HL-60 (cell line): ENCODE results near the gene DDX42.
A peak's percentile ranks its signal among the peaks of the same experiment; 100 is the strongest.

Experiments used
- DNase-seq, 2 experiments: peaks; one replicate each; pipeline ENCODE4 v3.0.0-alpha.2; 2010 to 2020; ENCODE audit warnings: low read depth in 1 of 2, low spot score in 1 of 2
- H3K27ac ChIP-seq: fragments of 250-450 bp; sonication (Bioruptor Pico); replicated peaks from 2 replicates; pipeline ENCODE4 v1.5.1; 2020; ENCODE audit warnings: mild to moderate bottlenecking, moderate library complexity
- H3K27me3 ChIP-seq: fragments of 250-450 bp; sonication (Bioruptor Pico); 2 replicates; pipeline ENCODE4 v1.5.1; 2021; ENCODE audit warnings: mild to moderate bottlenecking, moderate library complexity; ENCODE audit not compliant: insufficient read depth, poor library complexity, severe bottlenecking
- H3K4me3 ChIP-seq: replicated peaks from 2 replicates; pipeline ENCODE4 v1.5.1; 2011; ENCODE audit warnings: mild to moderate bottlenecking, control low read depth, low read length; ENCODE audit not compliant: insufficient read depth
- GABPA ChIP-seq: IDR thresholded peaks from 2 replicates; pipeline ENCODE4 v1.6.1; 2012; ENCODE audit warnings: low read depth
- POLR2AphosphoS5 ChIP-seq: IDR thresholded peaks from 2 replicates; pipeline ENCODE4 v1.6.1; 2012; ENCODE audit warnings: low read depth
- SPI1 ChIP-seq: IDR thresholded peaks from 2 replicates; pipeline ENCODE4 v1.6.1; 2012; ENCODE audit warnings: low read depth, mild to moderate bottlenecking, borderline replicate concordance
- TF ChIP-seq, protein P1 (sequence below): IDR thresholded peaks from 2 replicates; pipeline ENCODE4 v1.6.1; 2012; ENCODE audit warnings: low read depth; ENCODE audit not compliant: insufficient replicate concordance
- TF ChIP-seq, protein P2 (sequence below): IDR thresholded peaks from one replicate; pipeline ENCODE4 v1.5.1; 2011; ENCODE audit warnings: low read length, control low read depth, inconsistent platforms; ENCODE audit not compliant: insufficient read depth

The DDX42 gene

GRCh38 chr17:63817736-63818385 is 43.9 kb downstream of the DDX42 start:
- no peak for DNase-seq
- Histone ChIP-seq H3K27ac (no peak overlapping the region), H3K4me3 (no peak overlapping the region), H3K27me3 (no peaks in the 10 kb centered on the region)
- no peak for TF ChIP-seq GABPA
- TF ChIP-seq SPI1, result no peak
- no peak for TF ChIP-seq POLR2AphosphoS5
- TF ChIP-seq, protein P1, sequence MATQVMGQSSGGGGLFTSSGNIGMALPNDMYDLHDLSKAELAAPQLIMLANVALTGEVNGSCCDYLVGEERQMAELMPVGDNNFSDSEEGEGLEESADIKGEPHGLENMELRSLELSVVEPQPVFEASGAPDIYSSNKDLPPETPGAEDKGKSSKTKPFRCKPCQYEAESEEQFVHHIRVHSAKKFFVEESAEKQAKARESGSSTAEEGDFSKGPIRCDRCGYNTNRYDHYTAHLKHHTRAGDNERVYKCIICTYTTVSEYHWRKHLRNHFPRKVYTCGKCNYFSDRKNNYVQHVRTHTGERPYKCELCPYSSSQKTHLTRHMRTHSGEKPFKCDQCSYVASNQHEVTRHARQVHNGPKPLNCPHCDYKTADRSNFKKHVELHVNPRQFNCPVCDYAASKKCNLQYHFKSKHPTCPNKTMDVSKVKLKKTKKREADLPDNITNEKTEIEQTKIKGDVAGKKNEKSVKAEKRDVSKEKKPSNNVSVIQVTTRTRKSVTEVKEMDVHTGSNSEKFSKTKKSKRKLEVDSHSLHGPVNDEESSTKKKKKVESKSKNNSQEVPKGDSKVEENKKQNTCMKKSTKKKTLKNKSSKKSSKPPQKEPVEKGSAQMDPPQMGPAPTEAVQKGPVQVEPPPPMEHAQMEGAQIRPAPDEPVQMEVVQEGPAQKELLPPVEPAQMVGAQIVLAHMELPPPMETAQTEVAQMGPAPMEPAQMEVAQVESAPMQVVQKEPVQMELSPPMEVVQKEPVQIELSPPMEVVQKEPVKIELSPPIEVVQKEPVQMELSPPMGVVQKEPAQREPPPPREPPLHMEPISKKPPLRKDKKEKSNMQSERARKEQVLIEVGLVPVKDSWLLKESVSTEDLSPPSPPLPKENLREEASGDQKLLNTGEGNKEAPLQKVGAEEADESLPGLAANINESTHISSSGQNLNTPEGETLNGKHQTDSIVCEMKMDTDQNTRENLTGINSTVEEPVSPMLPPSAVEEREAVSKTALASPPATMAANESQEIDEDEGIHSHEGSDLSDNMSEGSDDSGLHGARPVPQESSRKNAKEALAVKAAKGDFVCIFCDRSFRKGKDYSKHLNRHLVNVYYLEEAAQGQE, result no peak
- TF ChIP-seq, protein P2, sequence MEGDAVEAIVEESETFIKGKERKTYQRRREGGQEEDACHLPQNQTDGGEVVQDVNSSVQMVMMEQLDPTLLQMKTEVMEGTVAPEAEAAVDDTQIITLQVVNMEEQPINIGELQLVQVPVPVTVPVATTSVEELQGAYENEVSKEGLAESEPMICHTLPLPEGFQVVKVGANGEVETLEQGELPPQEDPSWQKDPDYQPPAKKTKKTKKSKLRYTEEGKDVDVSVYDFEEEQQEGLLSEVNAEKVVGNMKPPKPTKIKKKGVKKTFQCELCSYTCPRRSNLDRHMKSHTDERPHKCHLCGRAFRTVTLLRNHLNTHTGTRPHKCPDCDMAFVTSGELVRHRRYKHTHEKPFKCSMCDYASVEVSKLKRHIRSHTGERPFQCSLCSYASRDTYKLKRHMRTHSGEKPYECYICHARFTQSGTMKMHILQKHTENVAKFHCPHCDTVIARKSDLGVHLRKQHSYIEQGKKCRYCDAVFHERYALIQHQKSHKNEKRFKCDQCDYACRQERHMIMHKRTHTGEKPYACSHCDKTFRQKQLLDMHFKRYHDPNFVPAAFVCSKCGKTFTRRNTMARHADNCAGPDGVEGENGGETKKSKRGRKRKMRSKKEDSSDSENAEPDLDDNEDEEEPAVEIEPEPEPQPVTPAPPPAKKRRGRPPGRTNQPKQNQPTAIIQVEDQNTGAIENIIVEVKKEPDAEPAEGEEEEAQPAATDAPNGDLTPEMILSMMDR, result no peak

DNA sequence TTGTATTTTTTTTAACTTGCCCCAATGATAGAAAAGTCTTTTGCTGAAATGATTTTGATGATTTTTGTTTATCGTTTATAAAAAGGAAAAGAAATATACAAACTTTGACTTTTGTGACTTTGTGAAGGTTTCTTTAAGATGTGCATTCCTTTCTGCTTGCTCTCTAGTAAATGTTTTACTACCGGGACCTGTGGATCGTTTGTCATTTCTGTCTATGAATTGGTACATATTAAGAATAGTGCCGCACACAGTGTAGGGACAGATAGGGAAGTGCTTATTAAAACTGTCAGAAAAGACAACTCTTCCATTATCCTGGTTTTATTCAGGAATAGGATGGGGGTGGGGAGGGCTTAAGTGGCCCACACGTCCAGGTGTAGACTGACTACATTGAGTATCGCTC is 45.2 kb downstream of the DDX42 start:
- peak overlapping the region; percentile 24; the same call in 1 of the 2 replicates for H3K27ac ChIP-seq
- H3K27me3 ChIP-seq, result no peaks in the 10 kb centered on the region
- TF ChIP-seq, protein P1, result no peak
- TF ChIP-seq GABPA, result no peak
- TF ChIP-seq, protein P2, result no peak
- TF ChIP-seq POLR2AphosphoS5, result no peak
- TF ChIP-seq SPI1, result no peak
- DNase-seq, result no peak
- no peak overlapping the region for H3K4me3 ChIP-seq

DNA sequence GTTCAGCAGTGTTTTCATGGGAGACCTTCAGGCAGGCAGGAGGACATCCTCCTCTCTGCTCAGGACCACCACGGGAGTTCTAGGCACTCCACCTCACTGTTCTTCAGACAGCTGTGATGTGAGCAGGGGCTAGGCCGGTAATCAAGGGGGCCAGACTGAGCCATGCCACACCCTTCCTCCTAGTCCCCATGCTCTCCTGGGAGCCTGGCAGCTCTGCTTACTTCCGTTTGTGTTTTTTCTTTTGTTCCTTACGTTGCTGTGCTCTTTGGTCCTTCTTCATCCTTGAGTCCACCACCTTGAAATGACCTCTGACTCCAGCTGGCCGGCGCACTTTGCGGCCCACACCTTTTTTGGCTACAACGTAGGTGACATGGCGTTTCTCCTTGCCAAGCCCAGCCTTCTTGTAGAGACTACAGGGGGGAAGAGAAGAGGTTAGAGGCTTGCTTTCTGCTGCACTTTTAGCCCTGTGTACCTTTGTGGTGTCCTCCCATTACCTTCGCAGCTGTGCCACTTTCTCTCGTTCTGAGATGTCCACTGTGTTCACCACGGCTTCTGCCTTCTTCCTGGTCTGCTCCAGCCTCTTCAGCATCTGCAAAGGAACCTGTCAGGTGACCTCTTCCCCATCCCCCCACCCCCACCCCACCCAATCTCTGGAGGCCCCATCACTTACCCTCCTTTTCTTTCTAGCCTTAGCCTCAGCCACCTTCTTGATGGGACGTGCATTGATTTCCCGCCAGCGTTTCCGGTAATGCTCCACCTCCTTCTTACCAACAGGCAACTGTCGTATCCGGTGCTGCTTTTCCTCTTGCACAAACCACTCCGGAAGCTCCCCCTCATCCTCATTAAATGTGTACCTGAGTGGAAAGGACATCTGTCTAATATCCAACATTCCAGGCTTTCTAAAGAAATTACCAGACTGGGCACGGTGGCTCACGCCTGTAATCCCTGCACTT is 45.9 kb downstream of the DDX42 start:
- TF ChIP-seq POLR2AphosphoS5, result peak; percentile 56
- TF ChIP-seq SPI1, result no peak
- TF ChIP-seq GABPA, result peak; percentile 31; the same call in 1 of the 2 replicates
- TF ChIP-seq, protein P2, result no peak
- TF ChIP-seq, protein P1, result no peak
- Histone ChIP-seq H3K27ac (peak overlapping the region; percentile 33), H3K27me3 (no peaks in the 10 kb centered on the region), H3K4me3 (no peak overlapping the region)
- peak in 1 of 2 experiments; percentile 67 for DNase-seq
